GM18861 (cell line): Measurements from ENCODE around the gene CPEB4.

Source experiments
- ATAC-seq: cut with Tn5 transposase; IDR thresholded peaks from one replicate; pipeline ENCODE4 v1.9.1; 2021; ENCODE audit not compliant: unreplicated experiment

Gene CPEB4

DNA sequence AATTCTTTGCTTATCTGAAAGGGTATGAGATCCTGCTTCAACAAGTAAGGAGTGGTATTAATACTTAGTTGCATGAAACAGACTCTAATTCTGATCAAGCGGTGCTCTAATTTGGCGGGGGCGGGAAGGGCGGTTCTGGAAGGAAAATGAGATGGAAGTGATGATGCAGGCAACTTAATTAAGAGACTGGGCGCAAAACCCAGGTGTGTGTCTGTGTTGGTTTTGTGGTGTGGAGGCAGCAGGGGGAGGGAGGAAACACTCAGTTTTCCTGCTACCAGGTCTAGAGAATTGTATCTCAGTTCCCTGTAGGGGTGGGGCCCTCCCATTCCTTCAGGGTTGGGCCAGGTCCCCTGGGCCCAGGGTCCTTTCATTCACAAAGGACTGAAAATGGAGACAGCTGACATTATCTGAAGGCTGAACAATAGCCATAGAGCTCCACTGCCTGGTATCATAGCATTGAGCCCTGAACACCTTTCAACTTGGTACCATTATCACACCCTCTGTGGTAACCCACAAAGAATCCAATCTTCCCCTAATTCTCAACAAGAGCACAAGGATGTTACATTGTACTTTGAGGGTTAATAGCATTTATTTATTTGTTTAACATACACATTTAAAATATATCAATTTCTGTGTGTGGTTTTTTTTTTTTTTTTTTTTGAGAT is 83.7 kb downstream of the CPEB4 start:
- ATAC-seq = no peak

DNA sequence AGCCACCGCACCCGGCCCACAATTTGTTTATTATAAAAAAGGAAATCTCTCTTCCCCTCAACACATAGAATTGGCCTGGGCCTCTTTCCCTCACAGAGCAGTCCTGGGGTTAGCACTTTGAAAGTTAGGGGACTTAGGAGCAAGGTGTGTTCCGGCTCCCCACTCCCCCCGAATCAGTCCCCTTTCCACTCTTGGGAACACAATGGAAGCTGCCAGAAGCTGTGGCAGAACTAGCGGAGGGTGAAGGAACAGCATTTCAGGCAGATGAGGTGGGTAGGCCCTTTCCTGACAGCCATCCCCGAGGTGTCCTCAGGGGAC is 84.4 kb downstream of the CPEB4 start:
- ATAC-seq = no peak

DNA sequence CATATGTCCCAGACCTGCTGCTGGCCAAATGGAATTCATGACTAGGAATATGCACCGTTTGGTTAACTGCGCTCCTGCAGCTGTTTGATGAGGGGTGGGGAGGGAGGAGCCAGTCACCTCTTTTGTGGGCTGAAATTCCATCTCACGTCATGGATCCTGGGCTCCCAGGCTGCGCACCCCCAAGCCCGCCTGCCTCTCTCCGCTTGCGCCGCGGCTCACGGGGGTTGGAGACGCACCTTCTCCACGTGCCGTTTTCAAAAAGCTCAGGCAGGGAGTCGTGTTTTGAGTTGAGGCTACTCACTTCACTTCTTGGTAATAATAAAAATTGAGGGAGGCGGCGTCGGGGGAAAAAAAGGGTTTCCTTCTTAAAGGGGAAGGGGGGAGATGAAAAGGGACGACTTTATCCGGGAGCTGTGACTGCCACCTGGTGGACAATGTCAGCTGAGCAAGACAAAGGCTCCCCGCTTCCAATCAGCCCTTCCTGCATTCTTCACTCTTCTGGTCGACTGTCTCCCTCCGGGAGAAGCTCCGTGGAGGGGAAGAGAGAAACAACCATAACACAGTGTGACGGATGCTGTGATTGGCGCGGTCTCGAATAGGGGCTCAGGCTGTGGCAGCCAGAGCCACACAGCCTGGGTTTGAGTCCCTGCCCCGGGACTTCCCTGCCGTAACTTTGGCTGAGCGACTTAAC is 84.9 kb downstream of the CPEB4 start:
- no peak for ATAC-seq

DNA sequence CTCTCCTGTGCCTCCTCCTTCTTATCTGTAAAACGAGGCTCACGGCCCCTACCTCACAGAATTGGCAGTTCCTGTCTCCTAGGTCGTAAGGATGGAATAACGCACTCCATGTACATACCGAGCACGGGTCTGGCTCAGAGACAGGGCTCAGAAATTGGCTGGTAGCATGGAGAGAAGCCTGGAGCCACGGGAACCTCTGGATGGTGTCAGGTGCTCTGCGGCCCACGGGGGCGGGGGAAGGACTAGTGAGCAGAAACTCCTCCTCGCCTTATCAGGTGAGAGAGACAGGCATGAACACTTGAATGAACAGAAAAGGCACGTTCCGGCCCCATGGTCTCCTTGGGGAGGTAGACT is 85.4 kb downstream of the CPEB4 start:
- no peak for ATAC-seq

DNA sequence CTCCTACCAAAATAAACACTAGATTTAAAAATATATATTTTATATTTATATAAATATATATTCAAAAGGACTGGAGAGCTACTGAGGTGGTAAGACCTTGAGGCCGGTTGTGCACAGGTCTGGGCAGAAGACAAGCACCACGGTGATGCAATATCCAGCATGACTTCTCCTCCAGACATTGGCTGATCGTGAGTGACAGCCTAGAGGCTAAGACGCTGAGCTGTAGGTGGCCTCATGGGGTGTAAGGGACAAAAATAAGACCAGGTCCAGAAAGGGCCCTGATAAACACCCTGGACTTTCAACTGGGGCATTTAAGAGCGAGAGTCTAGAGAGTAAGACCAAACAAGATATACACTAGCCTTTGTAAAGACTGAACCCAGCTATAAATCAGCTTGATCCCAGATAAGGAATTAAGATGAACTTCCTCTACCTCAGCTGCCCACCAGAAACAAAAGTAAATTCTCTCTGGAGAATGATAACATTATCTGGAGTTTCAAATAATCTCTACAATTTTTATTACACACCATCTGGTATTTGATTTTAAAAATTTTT is 86.6 kb downstream of the CPEB4 start:
- no peak for ATAC-seq

DNA sequence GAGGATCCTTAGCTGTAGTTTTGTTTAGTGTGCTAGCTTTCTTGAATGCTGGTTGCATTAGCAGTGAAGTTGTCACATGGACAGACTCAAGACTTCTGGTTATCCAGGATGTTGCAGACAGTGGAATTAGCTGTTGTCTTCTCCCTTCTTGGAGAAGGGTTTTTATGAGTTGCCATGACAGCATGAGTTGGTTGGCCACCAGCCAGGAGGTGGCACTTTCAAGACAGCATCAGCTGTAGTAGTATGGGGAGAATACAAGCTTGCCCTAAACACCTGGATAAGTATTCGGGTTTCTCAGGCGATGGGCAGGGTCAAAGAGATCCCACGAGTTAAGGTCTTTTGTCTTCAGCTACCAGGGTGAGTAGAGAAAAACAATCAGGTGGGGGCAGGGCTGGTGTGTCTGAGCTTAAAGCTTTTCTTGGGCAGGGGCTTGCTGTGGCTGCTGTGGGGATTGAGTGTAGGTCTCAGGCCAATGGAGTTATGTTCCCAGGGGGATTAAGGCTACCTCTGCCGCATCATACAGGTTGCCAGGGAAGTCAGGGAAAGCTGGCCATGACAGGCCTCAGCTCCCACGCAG is 93.1 kb downstream of the CPEB4 start:
- no peak for ATAC-seq

DNA sequence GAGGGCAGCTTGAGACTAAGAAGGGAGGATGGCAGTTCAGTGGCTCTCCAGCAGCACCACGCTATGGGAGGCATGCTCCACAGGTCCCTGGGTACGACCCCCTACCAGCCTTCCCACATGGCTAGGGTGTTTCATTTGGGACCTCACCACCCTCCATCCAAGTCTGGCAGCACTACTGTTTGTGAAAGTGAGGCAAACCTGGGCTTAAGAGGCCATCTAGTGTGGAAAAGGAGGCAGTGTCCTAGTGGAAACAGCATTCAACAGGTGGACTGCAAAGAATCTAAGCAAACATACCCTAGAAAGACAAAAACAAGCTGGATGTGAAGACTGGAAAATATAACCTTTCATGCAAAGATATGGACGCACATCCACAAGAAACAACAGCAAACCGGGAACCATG is 96.1 kb downstream of the CPEB4 start:
- ATAC-seq = no peak

DNA sequence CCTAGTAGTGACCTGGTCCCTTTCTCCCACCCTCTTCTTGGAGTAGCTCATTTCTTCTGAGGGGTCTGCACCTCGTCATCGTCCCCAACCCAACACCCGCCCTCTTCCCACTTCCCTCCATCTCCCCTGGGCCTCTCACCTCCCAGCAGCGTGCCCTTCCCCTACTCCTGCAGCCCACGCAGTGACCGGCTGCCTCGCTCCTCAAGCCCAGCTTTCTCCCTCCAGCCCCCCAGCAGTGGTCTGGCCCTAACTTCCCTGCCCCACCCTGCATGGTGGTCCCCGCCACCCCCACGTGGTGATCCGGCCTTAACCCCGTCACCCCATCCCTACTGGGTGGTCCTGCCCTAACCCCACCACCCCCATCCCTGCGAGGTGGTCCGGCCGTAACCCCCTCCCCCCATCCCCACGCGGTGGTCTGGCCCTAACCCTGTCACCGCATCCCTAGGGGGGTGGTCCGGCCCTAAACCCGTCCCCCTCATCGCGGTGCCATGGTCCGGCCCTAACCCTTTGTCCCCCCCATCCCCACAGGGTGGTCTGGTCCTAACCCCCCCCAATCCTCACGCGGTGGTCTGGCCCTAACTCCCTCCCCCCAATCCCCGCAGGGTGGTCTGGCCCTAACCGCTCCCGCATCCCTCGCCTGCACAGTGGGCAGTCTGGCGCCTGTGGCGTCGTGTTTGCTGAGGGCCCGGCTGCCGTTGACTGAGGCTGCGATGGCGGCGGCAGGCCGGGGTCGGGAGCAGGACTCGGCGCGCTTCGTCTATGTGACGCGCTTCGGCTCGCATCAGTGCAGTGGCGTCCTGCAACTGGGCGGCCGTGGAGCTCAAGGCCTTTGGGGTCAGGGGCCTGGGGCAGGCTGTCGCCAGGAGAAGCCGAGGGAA is 100.6 kb downstream of the CPEB4 start, which contains the start of gene C5orf47:
Gene C5orf47, plus strand, starts transcription at position 617 of the 878 bp plus-strand sequence. Its CDS starts 94 bp downstream, at position 711.
- ATAC-seq = no peak

DNA sequence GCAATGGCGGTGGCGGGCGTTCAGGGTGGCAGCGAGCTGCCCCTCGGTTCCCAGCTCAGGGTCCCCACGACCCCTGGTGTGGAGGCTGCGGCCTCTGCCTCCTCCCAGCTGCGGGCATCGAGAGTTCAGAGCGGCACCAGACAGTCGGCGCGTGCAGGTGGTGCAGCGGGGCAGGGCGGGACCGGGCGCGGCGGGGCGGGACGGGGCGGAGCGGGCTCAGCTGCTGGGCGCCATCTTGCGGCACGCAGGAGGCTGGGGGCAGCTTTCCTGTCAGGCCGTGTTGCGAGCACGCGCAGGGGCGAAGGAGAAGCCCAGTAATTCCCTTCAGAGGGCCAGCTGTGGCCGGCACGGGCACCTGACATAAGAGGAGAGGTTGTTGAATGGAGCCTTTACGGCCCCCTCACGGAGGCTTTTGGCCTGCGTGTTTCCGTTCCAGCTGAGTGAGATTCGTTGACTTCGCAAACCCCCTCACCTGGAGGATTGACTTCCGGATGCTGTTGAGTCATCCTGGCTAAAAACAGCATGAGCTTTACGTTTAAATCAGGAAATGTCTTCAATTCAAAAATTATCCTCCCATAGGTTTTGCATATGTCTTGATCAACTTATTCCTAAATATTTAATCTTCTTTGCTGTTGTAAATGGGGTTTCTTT is 101.4 kb downstream of the CPEB4 start:
- ATAC-seq = no peak

DNA sequence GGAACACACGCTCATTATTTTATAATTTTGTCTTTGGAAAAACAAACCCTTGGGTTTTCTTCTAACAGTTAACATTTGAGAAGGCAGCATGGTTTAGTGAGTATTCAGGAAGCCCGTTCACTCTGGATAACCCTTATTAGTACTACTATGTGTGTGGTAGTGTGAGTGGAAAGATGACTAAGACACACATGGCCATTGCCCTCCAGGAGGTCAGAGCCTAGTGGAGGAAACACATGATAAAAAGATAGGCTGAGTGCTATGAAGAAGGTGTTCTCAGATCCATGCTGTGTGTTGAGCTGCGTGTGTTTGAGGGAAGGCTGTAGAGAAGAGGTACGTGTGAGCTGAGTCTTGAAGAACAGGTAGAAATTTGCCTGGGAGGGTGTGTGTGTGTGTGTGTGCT is 109.2 kb downstream of the CPEB4 start:
- ATAC-seq = no peak

DNA sequence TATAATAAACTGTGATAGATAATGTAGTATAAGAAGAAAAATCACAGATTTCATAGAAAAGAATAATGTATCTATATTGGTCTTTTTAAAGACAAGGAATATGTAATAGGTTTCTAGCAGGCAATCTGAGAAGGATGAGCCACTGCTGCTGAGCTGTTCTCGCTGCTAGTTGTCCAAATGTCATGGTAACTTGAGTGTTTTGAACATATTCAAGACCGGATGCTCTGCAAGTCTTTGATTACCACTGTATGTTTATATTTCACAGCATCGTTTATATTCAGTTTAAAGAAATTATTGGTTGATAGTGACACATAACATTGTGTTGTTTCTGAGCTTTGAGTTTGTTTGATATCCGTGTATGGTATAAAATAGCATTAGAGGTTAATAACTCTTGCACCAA is 110.4 kb downstream of the CPEB4 start:
- ATAC-seq = no peak

DNA sequence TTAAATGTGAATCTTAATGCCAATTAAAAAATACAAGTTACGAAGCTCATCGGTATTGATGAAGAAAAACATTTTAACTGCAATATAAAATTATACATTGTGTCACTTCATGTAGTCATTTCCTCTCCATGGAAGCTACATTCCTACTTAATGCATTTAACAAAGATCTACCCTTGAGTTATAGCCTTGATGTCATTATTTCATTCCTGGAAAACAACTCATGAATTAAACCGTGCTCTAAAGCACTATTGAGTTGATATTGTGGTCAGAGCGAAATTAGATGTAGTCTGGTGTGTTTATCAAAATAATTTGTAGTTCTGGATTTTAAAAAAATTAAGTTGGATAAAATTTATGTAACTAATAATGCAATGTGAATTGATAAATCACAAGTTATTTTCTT is 111.9 kb downstream of the CPEB4 start:
- no peak for ATAC-seq

DNA sequence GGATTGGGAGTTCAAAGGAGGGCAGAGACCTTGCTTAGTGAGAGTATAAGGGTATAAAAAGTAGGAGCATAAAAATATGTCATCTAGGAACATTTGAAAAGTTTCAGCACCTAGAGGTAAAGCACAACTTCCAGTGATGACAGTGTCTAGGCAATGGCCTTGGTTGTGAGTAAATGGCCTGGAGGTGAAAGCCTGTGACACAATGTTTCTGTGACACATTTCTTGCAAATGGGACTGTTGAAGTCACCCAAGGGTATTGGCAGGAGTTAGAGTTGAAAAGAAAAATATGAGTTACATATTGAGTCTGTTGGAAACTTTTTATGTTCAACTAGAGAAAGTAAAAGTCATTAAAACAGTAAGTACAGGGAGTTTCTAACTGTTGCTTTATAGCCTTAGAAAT is 115.6 kb downstream of the CPEB4 start:
- ATAC-seq = no peak

DNA sequence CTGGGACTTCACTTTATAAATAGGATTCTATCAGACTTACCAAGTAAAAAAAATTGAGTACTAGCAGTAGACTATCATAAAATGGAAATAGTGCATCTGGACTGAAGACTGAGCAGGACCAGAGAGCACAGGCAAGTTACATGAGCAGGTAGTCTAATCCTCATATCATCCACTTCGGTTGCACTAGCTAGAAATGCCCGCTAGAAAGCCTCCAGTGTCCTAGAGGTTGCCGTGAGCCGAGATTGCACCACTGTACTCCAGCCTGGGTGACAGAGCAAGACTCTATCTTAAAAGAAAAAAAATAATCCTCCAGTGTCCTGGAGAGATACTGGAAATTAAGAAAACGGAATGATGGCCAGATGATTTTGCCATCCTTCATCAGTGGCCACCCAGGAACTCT is 120.8 kb downstream of the CPEB4 start:
- no peak for ATAC-seq

DNA sequence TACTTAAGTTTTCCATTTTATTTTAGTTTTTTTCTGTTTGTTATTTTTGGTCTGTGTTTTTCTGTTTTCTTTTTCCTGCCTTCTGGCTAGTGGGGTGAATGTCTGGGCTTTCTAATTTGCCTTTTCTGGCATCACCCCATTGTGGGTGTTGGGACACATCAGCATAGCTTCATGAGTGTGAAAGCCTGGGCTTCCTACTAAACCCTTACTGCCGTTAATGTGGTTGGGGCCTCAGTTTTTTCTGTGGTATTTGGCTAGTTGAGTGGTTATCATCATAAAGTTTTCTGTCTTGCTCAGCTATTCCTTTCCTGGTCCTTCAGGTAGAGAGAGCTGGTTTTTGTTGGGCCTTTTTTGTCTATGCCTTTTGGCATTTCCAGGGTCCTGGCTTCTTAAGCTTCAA is 122.2 kb downstream of the CPEB4 start:
- ATAC-seq = no peak

DNA sequence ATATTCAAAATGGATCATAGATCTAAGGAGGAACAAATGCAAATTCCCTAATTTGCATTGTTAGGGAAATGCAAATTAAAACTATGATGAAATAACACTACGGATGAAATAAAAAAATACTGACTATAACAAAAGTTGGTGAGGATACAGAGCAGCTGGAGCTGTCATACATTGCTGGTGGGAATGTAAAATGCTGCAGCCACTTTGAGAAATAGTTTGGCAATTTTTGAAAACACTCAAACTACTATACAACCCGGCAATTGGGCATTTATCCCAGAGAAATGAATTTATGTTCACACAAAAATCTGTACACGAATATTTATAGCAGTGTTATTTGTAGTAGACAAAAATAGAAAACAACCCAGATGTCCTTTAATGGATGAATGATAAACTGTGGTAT is 123.3 kb downstream of the CPEB4 start:
- ATAC-seq = no peak
